Right forelimb (tissue), 1 donor: ENCODE results near the gene SLC6A9.

Experiments used
- DNase-seq: peaks from one replicate; pipeline ENCODE4 v3.0.0-alpha.2; 2018

The SLC6A9 gene

DNA sequence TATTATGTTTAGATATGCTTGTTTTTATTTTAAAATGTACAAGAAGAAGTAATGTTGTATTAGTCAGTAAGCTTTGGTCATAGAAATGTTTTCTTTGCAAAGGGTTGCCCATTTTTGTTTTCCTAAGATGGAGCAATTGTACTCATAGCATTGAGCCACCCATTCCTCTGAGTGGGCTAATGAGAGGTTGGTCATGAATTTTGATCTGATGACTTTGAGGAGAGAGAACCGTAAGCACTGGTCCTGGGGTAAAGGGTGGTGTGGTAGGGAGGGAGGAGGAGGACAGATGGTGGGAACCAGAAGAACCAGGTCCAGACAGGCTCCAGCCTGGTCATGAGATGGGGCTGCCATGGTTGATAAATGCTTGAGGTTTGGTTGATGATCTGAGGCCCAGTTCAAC lies 15.9 kb upstream of the SLC6A9 start:
- no peak for DNase-seq

DNA sequence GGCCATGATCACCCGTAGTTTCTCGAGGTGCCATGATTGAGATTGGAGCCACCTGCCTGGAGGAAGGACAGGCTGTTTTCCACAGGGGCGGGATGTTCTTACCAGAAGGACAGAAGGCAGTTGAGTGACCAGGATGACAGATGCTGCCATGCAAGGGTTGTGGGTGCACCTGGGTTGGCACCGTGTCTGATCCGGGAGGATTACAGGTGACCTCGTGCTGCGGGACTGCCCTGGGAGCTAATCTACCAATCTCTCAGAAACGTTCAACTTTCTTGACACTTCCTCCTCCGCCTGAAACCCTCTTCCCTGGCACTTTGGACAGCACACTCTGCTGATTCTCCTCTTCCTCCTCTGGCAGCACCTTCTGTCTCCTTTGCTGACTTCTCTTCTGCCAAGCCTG lies 13.8 kb upstream of the SLC6A9 start:
- DNase-seq: no peak

DNA sequence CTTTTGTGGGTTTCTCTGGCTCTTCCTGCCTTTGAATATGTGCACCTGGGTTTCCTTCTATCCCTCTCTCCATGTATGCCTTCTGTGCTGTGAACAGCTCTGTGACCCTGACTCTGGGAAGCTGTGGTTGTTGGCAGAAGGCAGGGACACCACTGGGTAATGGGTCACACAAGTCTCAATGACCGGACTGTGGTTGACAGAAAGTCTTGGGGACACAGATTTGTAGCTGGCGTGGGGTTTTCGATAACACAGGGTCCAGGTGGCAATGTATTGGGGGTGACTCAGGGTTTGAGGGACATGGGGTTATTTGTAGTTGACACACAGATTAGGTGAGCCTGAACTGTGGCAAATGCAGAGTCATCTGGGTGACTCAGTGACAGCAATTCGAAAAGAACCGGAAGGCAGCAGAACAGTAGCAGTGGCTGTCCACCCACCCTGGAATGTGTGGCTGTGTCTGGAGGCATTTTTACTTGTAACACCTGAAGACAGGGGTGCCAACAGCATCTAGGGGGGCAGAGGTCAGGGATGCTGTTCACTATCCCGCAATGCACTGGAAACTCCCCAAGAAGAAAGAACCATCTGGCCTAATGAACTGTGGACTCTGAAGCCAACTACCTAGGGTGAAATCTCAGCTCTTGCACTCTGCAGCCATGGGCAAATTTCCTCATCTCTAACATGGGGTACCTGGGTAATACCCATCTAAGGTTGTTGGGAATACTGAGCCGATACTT lies 13.0 kb upstream of the SLC6A9 start:
- DNase-seq: no peak

DNA sequence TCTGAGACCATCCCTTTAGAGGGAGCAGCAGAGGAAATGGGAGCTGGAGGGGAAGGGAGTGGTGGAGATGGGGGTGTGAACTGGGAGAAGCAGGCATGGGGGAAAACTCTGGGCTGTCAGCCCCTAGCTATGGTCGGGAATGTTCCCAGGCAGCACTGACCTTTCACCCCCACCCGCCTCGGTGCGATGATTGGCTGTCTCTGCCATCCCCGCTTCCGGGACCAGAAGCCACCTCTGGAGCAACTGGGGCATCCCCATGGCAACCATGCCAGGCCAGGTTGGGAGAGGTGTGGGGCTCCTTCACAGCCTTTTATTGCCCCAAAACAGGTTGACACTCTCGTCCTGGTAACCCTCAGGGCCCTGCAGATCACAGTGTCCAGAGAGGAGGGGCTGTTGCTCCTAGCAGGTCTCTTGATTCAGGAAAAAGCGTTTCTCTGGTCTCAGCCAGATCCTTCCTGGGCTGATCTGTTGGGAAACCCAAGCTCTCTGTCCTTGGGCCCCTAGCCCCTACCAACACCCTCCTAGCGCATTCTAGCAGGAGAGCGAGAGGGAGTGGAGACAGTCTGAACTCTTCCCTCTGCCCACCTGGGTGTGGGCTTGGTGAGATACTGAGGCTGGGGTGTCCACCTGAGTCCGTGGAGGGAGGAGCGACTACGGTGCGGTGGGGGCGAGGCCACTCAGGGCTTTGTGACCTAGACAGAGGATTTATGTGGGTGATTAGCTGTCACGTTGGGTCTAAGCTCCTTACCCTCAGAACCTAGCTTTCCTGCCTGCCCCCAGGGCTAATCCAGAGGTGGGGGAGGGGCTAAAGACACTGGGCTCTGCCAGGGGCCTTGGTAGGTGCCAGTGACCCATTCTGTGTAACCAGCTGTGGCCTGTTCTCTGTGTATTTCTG lies 12.2 kb upstream of the SLC6A9 start:
- DNase-seq: no peak

DNA sequence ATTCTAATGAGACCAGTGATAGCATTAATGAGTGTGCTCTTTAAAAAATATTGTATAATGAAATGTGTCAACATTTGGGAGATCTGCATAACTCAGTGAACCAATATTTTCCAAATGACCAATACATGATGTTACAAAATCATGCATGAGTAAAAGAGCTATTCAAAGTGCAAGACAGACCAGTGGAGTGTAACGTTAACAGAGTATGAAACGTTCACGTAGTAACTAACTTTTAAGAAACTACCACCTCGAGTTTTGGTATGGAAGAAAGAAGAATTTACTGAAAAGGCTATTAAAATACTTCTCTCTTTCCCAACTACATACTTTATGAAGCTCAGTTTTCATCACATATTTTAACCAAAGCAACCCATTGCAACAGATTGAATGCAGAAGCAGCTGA lies 9.6 kb upstream of the SLC6A9 start:
- DNase-seq: no peak

DNA sequence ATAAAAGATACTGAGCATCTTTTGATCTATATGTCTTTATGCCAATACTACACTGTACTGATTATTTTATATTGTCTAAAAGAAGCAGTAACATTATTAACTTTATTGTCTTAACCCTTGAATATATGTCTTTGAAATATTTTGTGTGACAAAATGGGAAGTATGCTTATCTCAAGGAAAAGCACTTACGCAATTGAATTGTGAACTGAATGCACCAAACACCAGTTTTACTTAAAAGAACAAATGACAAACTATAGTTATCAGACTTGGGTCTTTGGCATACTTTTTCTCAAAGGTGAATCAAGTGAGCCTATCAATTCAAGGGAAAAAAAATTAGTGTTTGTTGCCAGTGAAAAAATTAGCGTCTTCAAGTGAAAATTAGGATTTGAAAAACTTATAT lies 9.2 kb upstream of the SLC6A9 start:
- no peak for DNase-seq

DNA sequence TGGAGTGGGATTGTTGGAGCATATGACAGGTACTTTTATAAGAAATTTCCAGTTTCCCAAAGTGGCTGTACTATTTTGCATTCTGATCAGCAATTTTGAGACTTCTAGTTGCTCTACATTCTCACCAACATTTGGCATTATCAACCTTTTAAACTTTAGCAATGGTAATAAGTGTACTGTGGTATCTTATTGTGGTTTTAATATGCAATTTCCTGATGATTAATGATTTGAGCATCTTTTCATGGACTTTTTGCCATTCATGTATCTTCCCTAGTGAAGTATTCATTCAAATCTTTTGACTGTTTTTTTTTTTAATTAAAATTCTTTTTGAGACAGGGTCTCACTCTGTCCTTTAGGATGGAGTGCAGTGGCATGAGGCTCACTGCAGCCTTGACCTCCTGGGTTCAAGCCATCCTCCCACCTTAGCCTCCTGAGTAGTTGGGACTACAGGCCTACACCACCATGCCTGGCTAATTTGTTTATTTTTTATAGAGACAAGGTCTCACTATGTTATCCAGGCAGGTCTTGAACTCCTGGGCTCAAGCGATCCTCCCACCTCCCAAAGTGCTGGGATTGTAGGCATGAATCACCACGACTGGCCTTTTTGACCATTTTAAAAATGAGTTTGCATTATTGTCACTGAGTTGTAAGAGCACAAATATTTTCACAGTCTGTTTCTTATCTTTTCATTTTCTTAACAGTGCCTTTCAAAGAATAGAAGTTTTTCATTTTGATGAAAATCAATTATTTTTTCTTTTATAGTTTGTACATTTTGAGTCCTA lies 7.8 kb upstream of the SLC6A9 start:
- no peak for DNase-seq

DNA sequence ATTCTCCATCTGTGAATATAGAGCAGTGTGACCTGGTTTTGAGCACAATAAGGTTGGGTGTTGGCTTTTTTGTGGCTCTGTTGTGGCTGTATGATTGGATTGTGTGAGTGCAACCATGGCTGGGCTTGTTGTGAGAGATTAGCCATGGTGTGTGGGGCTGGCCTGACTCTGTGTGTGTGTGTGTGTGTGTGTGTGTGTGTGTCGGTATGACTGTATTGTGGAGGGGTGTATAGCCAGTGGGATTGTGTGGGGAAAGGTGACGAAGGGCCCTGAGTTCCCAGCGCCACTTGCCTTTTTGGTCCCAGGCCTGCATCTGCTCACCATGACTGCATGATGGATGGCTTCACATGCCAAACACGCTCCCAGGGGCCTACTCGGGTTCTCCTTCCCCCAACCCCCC lies 5.9 kb upstream of the SLC6A9 start:
- DNase-seq: no peak

DNA sequence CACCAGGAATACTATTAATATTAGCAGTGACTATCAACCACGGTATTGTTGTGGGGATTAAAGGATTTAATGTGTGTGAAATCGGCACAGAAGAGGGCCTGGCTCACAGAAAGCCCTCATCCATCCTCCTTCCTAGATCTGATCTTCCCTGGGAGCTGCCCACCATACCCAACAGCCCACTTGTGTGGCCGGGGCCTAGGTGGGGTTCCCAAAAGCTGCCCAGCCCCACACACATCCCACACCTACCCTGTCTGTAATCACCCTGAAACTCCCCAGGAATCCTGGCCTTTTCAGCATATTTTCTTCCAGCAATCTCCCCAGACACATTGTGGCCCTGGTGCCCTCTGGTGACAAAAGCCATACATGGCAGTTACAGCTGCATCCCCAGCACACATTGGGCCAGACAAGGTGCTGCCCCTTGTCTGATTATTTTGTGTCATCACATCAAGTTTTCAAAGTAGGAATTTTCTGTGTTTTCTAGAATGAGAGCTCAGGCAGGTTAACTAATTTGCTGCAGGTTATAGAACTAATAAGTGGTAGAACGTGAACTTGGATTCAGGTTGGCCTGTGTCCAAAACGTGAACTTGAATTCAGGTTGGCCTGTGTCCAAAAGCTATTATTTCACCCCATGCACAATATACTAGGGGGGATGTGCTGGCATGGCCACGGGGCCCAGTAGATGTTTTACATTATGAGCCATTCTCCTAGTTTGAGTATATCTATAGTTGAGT lies 5.3 kb upstream of the SLC6A9 start:
- peak; percentile 69 for DNase-seq

DNA sequence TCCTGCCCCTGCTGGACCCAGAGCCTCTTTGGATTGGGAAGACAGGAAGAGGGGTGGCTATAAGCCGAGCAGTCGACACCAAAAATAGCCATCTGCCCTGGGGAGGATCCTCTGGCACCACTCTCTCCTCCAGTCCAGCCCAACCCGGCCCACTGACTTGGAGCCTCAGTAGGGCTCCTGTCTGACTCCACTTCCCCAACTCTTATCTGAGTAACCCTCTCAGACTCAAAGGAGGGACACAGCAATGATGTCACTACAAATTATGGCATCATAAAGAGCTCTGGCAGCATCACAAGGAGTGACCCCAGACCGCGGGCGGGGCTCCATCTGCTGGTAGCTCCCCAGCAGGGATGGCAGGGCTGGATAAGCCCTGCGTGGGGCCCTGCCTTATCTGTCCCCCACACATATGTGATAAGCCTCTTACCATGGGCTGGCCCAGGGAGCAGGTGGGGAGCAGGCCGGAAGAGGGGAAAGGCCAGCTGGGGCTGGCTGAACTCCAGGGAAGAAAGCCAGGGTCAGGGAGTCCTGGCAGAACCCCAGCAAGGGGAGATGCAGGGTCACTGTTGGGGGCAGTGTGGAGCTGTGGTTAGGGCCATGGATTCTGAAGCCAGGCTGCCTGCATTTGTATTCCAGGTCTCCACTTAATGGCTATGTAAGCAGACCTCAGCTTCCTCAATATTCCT lies 4.6 kb upstream of the SLC6A9 start:
- DNase-seq: peak; percentile 48

DNA sequence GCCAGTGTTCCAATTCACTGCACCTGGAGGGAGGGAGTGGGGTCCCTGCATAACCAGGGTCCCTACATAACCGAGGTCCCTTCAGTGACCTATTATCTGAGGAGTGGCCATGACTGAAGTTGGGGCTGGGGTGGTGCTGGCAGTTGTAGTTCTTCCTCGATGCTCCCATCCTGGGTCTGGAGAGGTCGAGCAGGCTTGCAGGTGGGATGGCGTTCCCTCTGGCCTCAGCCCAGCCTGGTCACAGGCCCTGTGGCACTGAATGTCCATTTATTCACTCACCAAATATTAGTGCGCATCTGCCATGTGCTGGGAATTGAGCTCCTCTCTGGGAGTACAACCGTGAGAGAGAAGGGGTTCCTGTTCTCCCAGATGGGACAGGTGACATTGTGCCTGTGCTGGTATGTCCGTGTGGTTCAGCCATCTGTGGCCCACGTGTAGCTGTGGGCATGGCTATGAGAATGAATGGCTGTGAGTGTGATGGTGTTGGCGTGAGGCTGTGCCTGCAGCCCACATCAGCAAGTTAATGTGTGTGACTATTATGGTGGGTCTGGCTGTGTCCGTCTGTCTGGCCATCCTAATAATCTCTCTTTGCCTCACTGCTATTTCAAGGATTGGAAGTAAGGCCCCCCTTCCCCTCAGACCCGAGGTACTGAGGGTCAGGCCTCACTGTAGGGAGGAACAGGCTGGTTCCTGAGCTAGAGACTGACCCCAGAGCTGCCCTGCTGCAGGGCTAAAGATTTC lies 3.9 kb upstream of the SLC6A9 start:
- DNase-seq: no peak

DNA sequence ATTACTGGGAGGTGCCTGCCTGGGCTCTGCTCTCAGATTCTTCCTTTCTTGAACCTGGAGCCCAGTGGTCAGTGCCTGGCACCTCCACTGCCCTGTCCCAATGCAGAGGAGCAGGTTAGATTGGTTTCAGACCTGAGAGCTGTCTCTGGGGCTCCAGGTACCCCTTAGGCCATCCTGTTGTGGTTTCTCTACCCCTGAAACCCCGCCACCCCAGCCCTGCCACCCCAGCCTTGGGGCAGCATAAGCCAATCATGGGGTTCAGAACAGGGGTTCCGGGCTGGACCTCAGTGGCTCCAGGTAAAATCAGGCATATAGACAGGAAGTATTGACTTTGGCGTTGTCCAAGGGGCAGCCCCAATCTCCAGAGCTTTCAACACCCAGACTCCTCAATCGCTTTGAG lies 3.2 kb upstream of the SLC6A9 start:
- no peak for DNase-seq

DNA sequence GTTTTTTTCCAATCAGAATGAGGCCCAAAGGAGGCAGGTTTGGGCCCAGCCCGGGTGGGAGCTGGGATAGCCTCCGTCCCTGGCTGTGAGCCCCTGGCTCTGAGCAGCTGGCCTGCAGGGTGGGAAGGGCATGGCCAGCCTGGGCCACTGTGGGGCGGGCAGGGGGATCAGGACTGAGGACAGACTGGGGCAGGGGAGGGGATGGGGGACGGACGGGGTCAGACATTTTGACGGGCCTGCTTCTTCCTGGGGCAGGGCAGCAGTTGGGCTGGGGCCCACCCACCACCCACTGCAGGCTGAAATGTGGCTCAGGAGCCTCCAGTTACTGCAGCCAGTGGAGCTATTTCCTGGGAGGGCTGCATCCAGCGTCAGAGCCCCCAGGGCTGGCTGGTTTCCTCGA lies 2.5 kb upstream of the SLC6A9 start:
- DNase-seq: no peak

DNA sequence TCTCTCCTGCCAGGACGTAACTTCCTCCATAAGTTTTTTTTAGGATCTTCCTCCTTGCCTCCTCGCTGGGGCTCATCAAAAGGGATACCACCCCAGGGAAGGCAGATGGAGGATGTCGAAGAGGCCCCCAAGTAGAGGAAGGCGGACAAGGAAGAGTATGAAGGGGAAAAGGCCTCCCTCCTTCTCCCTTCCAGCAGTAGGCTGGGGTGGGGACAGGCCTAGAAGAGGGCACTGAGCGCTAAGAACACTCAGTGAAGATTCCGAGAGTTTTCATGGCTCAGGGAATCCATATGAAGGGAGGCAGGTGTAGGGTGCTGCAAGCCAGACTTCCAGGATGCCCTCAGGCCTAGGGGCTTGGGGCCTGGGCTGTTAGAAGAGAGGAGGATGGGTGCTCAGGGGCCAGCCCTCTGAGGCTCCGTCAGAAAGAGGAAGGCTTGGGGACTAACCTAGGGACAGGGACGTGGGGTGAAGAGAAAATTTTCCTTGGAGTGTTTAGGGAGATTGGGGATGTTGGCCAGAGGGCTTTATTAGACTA lies 1.8 kb upstream of the SLC6A9 start:
- DNase-seq: no peak

DNA sequence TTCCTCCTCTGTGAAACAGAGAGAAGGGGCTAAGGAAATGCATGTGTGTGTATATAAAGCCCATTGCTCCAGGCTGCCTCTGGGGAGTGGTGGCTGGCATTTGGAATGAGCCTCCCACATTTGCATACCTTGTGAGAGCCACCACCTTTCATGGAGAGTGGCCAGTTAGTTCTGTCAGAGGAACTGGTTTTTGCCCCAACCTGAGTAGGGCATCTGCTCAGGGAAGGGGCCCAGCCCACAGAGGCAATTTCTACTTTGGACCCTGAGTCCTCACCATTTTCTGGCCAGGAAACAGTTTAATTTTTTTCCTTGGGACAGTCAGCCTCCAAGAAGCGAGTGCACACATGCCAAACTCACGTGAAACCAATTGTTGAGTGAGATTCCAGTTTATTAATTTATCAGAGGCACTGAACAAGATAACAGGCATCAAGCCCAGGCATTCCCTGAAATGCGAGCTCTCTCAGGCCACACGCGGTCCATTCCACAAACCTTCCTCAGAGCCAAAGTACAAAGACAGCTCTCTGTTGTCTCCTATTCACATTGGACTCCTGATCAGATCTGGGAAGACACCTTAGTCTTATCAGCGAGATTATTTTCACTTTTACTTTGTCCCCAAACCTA lies 1.0 kb upstream of the SLC6A9 start:
- DNase-seq: no peak

DNA sequence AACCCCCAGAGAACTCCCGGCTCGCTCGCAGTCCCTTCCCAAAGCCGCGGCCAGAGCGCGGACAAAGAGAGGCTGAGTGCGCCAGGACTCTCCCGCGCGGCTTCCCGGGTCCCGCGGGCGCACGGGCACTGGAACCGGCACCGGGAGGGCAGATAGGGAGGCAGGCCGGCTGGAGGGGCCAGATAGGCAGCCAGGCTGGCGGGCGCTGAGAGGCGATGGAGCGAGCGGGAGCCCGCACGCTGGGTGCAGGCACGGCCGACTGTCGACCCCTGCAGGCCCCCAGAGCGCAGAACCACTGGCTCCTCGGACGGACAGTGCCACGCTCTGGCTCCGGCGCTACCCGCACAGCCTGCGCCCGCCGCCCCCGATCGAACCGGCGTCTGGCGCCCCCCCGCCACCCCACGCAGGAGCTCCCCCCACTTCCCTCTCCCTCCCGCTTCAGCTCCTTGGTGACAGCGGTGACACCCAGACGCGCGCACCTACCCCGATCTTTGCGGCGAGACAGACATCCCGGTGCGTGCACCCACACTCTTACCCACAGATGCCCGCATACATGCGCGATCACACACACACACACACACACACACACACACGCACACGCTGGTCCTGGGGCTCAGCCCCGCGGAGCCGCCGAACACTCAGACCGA lies 534 bp downstream of the SLC6A9 start:
- DNase-seq: peak; percentile 72

DNA sequence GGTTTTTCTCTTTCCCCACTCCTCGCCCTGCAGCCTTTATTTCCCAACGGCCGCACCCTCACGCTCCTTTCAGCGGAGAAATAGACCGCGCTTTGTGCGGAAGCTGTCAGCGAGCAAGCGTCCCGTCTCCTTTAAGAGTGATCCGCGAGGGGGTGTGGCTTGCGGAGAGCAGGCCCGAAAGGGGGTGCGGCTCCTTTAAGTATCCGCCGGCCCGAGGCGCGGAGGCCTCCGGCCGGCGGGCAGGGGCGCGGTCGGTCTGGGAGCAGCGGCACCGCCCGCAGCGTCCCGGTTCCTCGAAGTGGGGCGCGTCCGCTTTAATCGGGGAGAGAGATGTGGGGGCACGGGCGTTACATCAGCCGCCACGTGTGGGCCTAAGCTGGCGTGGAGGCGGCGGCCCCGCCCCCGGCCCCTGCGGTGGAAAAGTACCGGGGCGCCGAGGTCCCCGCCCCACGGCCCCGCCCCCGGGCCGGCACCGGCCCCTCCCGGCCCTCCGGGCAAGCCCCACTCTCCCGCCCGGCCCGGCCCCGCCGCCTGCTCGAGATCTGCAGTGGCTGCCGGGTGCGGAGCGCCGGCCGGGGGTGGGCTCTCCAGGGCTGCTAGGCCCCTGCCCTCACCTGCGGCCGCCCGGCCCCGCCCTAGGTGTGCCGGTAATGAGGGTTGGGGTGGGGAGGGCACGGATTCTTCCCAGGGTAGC lies 1.2 kb downstream of the SLC6A9 start:
- DNase-seq: peak; percentile 91

DNA sequence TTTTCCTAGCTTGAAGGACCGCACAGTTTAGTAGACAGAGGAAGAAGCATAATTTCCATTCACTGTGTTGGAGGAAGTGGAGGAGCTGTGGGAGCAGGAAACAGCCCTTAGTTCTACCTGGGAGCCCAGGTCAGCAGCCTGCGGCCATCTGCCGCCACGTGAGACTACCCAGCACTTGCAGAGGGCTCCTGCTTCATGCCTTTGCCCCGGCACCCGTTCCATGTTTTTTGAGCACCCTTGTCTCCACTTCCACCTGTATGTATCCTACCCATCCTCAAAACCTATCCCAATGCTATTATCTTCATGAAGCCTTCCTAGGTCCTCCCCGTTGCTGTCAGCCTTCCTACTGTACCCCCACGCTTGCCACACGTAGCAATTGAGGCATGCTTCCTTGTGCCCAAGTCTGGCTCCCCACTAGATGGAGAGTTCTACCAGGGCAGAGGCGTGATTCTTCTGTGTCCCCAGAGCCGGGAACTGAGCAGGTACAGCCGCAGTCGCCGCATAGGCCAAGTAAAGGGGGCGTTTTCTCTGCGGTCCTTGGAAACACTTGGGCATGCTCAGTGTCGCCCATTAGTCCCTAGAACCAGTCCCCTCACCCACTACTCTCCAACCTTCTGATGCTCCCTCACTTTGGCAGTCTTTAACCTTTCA lies 1.9 kb downstream of the SLC6A9 start:
- no peak for DNase-seq

DNA sequence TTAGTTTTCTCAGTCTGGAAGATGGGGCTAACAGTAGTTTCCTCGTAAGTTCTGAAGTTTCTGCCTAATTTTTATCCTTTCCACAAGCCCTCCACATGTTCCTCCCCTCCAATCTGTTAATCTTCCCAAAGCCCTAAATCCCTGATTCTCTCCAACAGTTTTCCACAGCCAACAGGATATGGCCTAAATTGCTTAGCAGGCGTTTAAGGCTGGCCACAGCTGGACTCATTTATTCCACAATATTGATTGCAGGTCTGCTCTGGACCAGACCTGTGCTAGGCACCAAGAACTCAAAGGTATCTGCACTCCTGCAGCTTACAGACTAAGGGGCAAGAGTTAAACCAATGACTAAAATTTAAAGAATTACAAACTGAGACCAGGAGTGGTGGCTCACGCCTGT lies 3.9 kb downstream of the SLC6A9 start:
- DNase-seq: no peak
